Measurements from ENCODE around the gene DUS2.
"Not testable (repeated sequence)": the region's sequence is repeated elsewhere in the genome, so short reads cannot be mapped to it uniquely, and the experiment has no call there.

The DUS2 gene

GRCh38 chr16:67998779-67999688, 24.1 kb upstream of the DUS2 start, which contains the start of gene DPEP2:
DPEP2 (minus strand) TSS chr16:67999484; CDS start chr16:67993212, 6,272 bp downstream.
- not testable (repeated sequence) for DNase-seq

- no peak for DNase-seq
Observed at GRCh38 chr16:67999985-68000384, 23.1 kb upstream of the DUS2 start.

GRCh38 chr16:68000450-68000849, 22.6 kb upstream of the DUS2 start:
- DNase-seq = no peak

GRCh38 chr16:68003031-68003430, 20.1 kb upstream of the DUS2 start:
- no peak for DNase-seq

GRCh38 chr16:68005211-68005610, 17.9 kb upstream of the DUS2 start:
- no peak for DNase-seq

- no peak for DNase-seq
Observed at GRCh38 chr16:68005786-68006286, 17.2 kb upstream of the DUS2 start.

- DNase-seq = no peak
Observed at GRCh38 chr16:68009157-68009735, 13.8 kb upstream of the DUS2 start.

GRCh38 chr16:68009872-68010271, 13.2 kb upstream of the DUS2 start:
- not testable (repeated sequence) for DNase-seq

- no peak for DNase-seq
Observed at GRCh38 chr16:68013440-68013839, 9.6 kb upstream of the DUS2 start.

GRCh38 chr16:68015681-68016080, 7.4 kb upstream of the DUS2 start, which contains the start of gene DPEP2NB:
DPEP2NB (minus strand) TSS chr16:68015911; CDS start chr16:68015770, 141 bp downstream.
- DNase-seq = no peak

GRCh38 chr16:68019167-68019680, 3.9 kb upstream of the DUS2 start:
- no peak for DNase-seq

GRCh38 chr16:68021490-68021889, 1.6 kb upstream of the DUS2 start:
- no peak for DNase-seq

- DNase-seq = no peak
Observed at GRCh38 chr16:68022278-68022727, 781 bp upstream of the DUS2 start.

GRCh38 chr16:68028996-68029395, 5.9 kb downstream of the DUS2 start:
- DNase-seq = no peak

- peak; percentile 70 for DNase-seq
Observed at GRCh38 chr16:68030108-68030507, 7.0 kb downstream of the DUS2 start.

GRCh38 chr16:68031951-68032350, 8.9 kb downstream of the DUS2 start:
- DNase-seq = peak; percentile 57

GRCh38 chr16:68033101-68033500, 10.0 kb downstream of the DUS2 start:
- DNase-seq = peak; percentile 14

- DNase-seq = no peak
Observed at GRCh38 chr16:68035227-68035626, 12.1 kb downstream of the DUS2 start.

- DNase-seq = no peak
Observed at GRCh38 chr16:68037841-68038597, 14.9 kb downstream of the DUS2 start.

- peak; percentile 70 for DNase-seq
Observed at GRCh38 chr16:68040506-68041288, 17.6 kb downstream of the DUS2 start.

- DNase-seq = no peak
Observed at GRCh38 chr16:68041783-68042182, 18.7 kb downstream of the DUS2 start.

- DNase-seq = no peak
Observed at GRCh38 chr16:68046106-68046505, 23.0 kb downstream of the DUS2 start.
